Measurements from ENCODE around the gene RAB23.

Gene RAB23

DNA sequence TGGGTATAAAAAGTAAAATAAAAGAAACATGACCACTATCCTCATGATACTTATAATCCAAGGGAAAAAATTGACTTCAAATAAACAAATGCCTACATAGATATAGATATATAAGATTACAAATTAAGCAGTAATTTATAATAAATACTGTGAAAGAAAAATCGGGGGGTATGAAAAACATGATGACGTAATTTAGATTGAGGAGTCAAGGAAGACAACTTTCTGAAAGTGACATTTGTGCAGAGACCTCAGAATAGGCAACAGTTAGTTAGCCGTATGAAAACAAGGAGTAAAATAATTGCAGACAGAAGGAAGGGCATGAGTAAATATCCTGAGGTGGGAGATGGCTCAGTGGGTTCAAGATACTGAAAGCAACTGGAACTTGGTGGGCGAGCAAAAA, 28.2 kb upstream of the RAB23 start:
- Histone ChIP-seq H3K27me3 (ENCODE audit: insufficient read depth, low read length, poor library complexity, severe bottlenecking) (no peaks in the 10 kb centered on the region), H3K4me3 (ENCODE audit: low read length, poor library complexity, severe bottlenecking) (no peak overlapping the region), H3K9me3 (ENCODE audit: insufficient read depth, low read depth, low read length) (no peaks in the 10 kb centered on the region), H3K4me2 (ENCODE audit: low read depth, low read length, poor library complexity, severe bottlenecking) (no peak overlapping the region), H3K79me2 (ENCODE audit: insufficient read depth, low read length) (no peaks in the 10 kb centered on the region), H3K9me2 (replicated peaks; ENCODE audit: low read depth, low read length) (no peaks in the 10 kb centered on the region), H3F3A (ENCODE audit: low read depth) (no peaks in the 10 kb centered on the region), H3K4me1 (ENCODE audit: insufficient read depth, low read length, poor library complexity, severe bottlenecking) (peaks cover 32% of the 10 kb centered on the region), H3K36me3 (ENCODE audit: insufficient read depth, low read length) (no peaks in the 10 kb centered on the region), H4K20me1 (ENCODE audit: insufficient read depth, low read length, poor library complexity, severe bottlenecking) (no peaks in the 10 kb centered on the region), H2AFZ (ENCODE audit: low read length) (no peak overlapping the region), H3K9ac (ENCODE audit: low read depth, low read length, poor library complexity, severe bottlenecking) (no peak overlapping the region)
- no peak for TF ChIP-seq EZH2phosphoT487 (IDR thresholded peaks at IDR 0.05; ENCODE audit: borderline replicate concordance)
- TF ChIP-seq, protein P1, sequence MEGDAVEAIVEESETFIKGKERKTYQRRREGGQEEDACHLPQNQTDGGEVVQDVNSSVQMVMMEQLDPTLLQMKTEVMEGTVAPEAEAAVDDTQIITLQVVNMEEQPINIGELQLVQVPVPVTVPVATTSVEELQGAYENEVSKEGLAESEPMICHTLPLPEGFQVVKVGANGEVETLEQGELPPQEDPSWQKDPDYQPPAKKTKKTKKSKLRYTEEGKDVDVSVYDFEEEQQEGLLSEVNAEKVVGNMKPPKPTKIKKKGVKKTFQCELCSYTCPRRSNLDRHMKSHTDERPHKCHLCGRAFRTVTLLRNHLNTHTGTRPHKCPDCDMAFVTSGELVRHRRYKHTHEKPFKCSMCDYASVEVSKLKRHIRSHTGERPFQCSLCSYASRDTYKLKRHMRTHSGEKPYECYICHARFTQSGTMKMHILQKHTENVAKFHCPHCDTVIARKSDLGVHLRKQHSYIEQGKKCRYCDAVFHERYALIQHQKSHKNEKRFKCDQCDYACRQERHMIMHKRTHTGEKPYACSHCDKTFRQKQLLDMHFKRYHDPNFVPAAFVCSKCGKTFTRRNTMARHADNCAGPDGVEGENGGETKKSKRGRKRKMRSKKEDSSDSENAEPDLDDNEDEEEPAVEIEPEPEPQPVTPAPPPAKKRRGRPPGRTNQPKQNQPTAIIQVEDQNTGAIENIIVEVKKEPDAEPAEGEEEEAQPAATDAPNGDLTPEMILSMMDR (conservative IDR thresholded peaks at IDR 0.05; ENCODE audit: low read length), result no peak

DNA sequence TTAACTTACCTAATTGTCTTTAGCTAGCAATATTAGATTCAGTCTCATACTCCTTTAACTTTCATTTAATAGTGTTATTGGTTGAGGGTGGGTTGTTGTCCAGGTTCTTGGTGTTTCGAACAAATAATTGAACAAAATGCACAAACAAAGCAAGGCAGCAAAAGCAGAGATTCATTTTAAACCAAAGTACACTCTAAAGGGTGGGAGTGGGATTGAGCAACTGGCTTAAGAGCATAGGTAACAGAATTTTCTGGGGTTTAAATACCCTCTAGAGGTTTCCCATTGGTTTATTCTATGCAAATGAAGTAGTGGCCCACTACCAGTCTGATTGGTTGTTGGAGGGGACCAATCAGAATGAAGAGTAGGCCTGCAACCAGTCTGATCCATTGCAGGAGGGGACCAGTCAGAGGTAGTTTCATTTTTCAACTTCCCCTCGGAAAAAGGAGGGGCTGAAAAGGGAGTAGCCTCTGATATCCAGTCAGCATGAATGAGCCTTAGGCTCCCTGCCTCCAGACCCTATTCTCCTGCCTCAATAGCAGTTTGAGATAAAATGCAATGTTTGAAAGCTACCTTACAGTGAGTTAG, 26.3 kb upstream of the RAB23 start:
- Histone ChIP-seq H3K4me2 (ENCODE audit: low read depth, low read length, poor library complexity, severe bottlenecking) (no peak overlapping the region), H3K9me3 (ENCODE audit: insufficient read depth, low read depth, low read length) (no peaks in the 10 kb centered on the region), H4K20me1 (ENCODE audit: insufficient read depth, low read length, poor library complexity, severe bottlenecking) (no peaks in the 10 kb centered on the region), H3K9ac (ENCODE audit: low read depth, low read length, poor library complexity, severe bottlenecking) (no peak overlapping the region), H2AFZ (ENCODE audit: low read length) (no peak overlapping the region), H3K27me3 (ENCODE audit: insufficient read depth, low read length, poor library complexity, severe bottlenecking) (no peaks in the 10 kb centered on the region), H3K9me2 (replicated peaks; ENCODE audit: low read depth, low read length) (no peaks in the 10 kb centered on the region), H3K79me2 (ENCODE audit: insufficient read depth, low read length) (no peaks in the 10 kb centered on the region), H3F3A (ENCODE audit: low read depth) (no peaks in the 10 kb centered on the region), H3K4me1 (ENCODE audit: insufficient read depth, low read length, poor library complexity, severe bottlenecking) (peaks cover 32% of the 10 kb centered on the region), H3K4me3 (ENCODE audit: low read length, poor library complexity, severe bottlenecking) (no peak overlapping the region), H3K36me3 (ENCODE audit: insufficient read depth, low read length) (no peaks in the 10 kb centered on the region)
- TF ChIP-seq EZH2phosphoT487 (IDR thresholded peaks at IDR 0.05; ENCODE audit: borderline replicate concordance), result no peak
- TF ChIP-seq, protein P1 (conservative IDR thresholded peaks at IDR 0.05; ENCODE audit: low read length), result no peak

GRCh38 chr6:57247603-57248002, 25.5 kb upstream of the RAB23 start:
- no peaks in the 10 kb centered on the region for H3F3A ChIP-seq (ENCODE audit: low read depth)
- H3K9me2 ChIP-seq (replicated peaks; ENCODE audit: low read depth, low read length), result no peaks in the 10 kb centered on the region
- no peaks in the 10 kb centered on the region for H3K36me3 ChIP-seq (ENCODE audit: insufficient read depth, low read length)
- peaks cover 32% of the 10 kb centered on the region for H3K4me1 ChIP-seq (ENCODE audit: insufficient read depth, low read length, poor library complexity, severe bottlenecking)
- H3K9ac ChIP-seq (ENCODE audit: low read depth, low read length, poor library complexity, severe bottlenecking), result no peak overlapping the region
- H3K4me3 ChIP-seq (ENCODE audit: low read length, poor library complexity, severe bottlenecking), result no peak overlapping the region
- no peaks in the 10 kb centered on the region for H3K9me3 ChIP-seq (ENCODE audit: insufficient read depth, low read depth, low read length)
- TF ChIP-seq, protein P1 (conservative IDR thresholded peaks at IDR 0.05; ENCODE audit: low read length), result no peak
- no peak for TF ChIP-seq EZH2phosphoT487 (IDR thresholded peaks at IDR 0.05; ENCODE audit: borderline replicate concordance)
- H3K4me2 ChIP-seq (ENCODE audit: low read depth, low read length, poor library complexity, severe bottlenecking), result no peak overlapping the region
- no peaks in the 10 kb centered on the region for H4K20me1 ChIP-seq (ENCODE audit: insufficient read depth, low read length, poor library complexity, severe bottlenecking)
- H2AFZ ChIP-seq (ENCODE audit: low read length), result no peak overlapping the region
- no peaks in the 10 kb centered on the region for H3K27me3 ChIP-seq (ENCODE audit: insufficient read depth, low read length, poor library complexity, severe bottlenecking)
- H3K79me2 ChIP-seq (ENCODE audit: insufficient read depth, low read length), result no peaks in the 10 kb centered on the region

Data from Loucy (cell line).